AG09309 (cell line): Measurements from ENCODE around the gene VIL1.

Experiments
- DNase-seq: peaks from one replicate; pipeline ENCODE4 v3.0.0-alpha.2; 2010; ENCODE audit warnings: low read depth
- H3K4me3 ChIP-seq: 2 replicates; pipeline ENCODE4 v1.5.1; 2011; ENCODE audit warnings: mild to moderate bottlenecking, low read depth, low read length, moderate library complexity; ENCODE audit not compliant: control insufficient read depth
- CTCF ChIP-seq: IDR thresholded peaks from 2 replicates; pipeline ENCODE4 v1.5.1; 2011; ENCODE audit warnings: mild to moderate bottlenecking, low read depth, low read length, inconsistent platforms; ENCODE audit not compliant: insufficient read depth, control insufficient read depth; ENCODE audit errors: missing control alignments

VIL1 gene

GRCh38 chr2:218387369-218388194 lies 31.3 kb upstream of the VIL1 start:
- DNase-seq, result no peak
- H3K4me3 ChIP-seq, result no peak overlapping the region; the same call in 1 of the 2 replicates
- no peak for TF ChIP-seq CTCF

GRCh38 chr2:218389333-218390150 lies 29.4 kb upstream of the VIL1 start:
- H3K4me3 ChIP-seq, result no peak overlapping the region
- no peak for TF ChIP-seq CTCF
- DNase-seq, result no peak

GRCh38 chr2:218391202-218391601 lies 27.7 kb upstream of the VIL1 start:
- no peak for DNase-seq
- no peak for TF ChIP-seq CTCF
- no peak overlapping the region for H3K4me3 ChIP-seq

- DNase-seq, result no peak
- H3K4me3 ChIP-seq, result no peak overlapping the region
- no peak for TF ChIP-seq CTCF
These were observed 26.5 kb upstream of the VIL1 start for GRCh38 chr2:218392459-218392858.

GRCh38 chr2:218392891-218393462 lies 25.9 kb upstream of the VIL1 start:
- TF ChIP-seq CTCF, result no peak
- DNase-seq, result no peak
- H3K4me3 ChIP-seq, result no peak overlapping the region

GRCh38 chr2:218393750-218394290 lies 25.1 kb upstream of the VIL1 start:
- no peak for DNase-seq
- no peak overlapping the region for H3K4me3 ChIP-seq
- TF ChIP-seq CTCF, result no peak
